HG03432 (cell line): ENCODE measurements around the gene ADCY5.

Experiments used
- ATAC-seq: cut with Tn5 transposase; IDR thresholded peaks from one replicate; pipeline ENCODE4 v1.9.1; 2021; ENCODE audit warnings: mild to moderate bottlenecking, moderate library complexity; ENCODE audit not compliant: unreplicated experiment

Gene ADCY5

GRCh38 chr3:123459862-123460261, 11.0 kb upstream of the ADCY5 start:
- ATAC-seq = no peak

- ATAC-seq = no peak
Measured at GRCh38 chr3:123458255-123458654, 9.4 kb upstream of the ADCY5 start.

GRCh38 chr3:123457841-123458240, 9.0 kb upstream of the ADCY5 start:
- ATAC-seq = no peak

GRCh38 chr3:123453675-123454074, 4.8 kb upstream of the ADCY5 start:
- no peak for ATAC-seq

- no peak for ATAC-seq
Measured at GRCh38 chr3:123451186-123451585, 2.3 kb upstream of the ADCY5 start.

GRCh38 chr3:123449997-123450604, 1.2 kb upstream of the ADCY5 start:
- no peak for ATAC-seq

- ATAC-seq = no peak
Measured at GRCh38 chr3:123449102-123449996, 459 bp upstream of the ADCY5 start.

- ATAC-seq = no peak
Measured at GRCh38 chr3:123447749-123448517, 957 bp downstream of the ADCY5 start.

GRCh38 chr3:123447416-123447748, 1.5 kb downstream of the ADCY5 start:
- ATAC-seq = no peak

GRCh38 chr3:123446610-123447109, 2.2 kb downstream of the ADCY5 start:
- ATAC-seq = no peak

GRCh38 chr3:123446210-123446609, 2.7 kb downstream of the ADCY5 start:
- ATAC-seq = no peak

- no peak for ATAC-seq
Measured at GRCh38 chr3:123445702-123446101, 3.2 kb downstream of the ADCY5 start.

- no peak for ATAC-seq
Measured at GRCh38 chr3:123444744-123445143, 4.1 kb downstream of the ADCY5 start.

GRCh38 chr3:123444023-123444422, 4.9 kb downstream of the ADCY5 start:
- ATAC-seq = no peak

GRCh38 chr3:123442908-123443307, 6.0 kb downstream of the ADCY5 start:
- no peak for ATAC-seq

GRCh38 chr3:123442125-123442524, 6.8 kb downstream of the ADCY5 start:
- no peak for ATAC-seq

GRCh38 chr3:123439806-123440580, 8.9 kb downstream of the ADCY5 start:
- ATAC-seq = no peak

- no peak for ATAC-seq
Measured at GRCh38 chr3:123432832-123433523, 15.9 kb downstream of the ADCY5 start.

GRCh38 chr3:123431658-123432324, 17.1 kb downstream of the ADCY5 start:
- no peak for ATAC-seq
